GM18867 (cell line): ENCODE results near the gene PDE6B.
"Not testable (repeated sequence)": the region's sequence is repeated elsewhere in the genome, so short reads cannot be mapped to it uniquely, and the experiment has no call there.

Source experiments
- ATAC-seq: cut with Tn5 transposase; IDR thresholded peaks from one replicate; pipeline ENCODE4 v1.9.1; 2021; ENCODE audit warnings: mild to moderate bottlenecking, moderate library complexity; ENCODE audit not compliant: unreplicated experiment

PDE6B gene

DNA sequence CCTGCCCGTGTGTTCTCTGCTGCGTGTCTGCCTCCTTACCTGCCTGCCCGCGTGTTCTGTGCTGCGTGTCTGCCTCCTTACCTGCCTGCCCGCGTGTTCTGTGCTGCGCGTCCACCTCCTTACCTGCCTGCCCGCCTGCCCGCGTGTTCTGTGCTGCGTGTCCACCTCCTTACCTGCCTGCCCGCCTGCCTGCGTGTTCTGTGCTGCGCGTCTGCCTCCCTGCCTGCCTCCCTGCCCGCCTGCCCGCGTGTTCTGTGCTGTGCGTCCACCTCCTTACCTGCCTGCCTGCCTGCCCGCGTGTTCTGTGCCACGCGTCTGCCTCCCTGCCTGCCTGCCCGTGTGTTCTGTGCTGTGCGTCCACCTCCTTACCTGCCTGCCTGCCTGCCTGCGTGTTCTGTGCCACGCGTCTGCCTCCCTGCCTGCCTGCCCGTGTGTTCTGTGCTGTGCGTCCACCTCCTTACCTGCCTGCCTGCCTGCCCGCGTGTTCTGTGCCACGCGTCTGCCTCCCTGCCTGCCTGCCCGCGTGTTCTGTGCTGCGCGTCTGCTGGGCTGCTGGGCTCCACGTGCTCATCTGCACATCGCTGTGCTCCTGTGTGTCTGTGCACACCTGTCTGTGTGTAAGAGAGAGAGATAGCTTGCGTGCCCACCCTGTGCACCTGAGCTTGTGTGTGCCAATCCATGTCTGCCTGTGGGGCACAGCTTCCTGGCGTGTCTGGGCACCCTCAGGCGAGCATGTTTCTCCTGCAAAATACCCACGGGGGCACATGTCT lies 9.9 kb downstream of the PDE6B start:
- ATAC-seq, result not testable (repeated sequence)

DNA sequence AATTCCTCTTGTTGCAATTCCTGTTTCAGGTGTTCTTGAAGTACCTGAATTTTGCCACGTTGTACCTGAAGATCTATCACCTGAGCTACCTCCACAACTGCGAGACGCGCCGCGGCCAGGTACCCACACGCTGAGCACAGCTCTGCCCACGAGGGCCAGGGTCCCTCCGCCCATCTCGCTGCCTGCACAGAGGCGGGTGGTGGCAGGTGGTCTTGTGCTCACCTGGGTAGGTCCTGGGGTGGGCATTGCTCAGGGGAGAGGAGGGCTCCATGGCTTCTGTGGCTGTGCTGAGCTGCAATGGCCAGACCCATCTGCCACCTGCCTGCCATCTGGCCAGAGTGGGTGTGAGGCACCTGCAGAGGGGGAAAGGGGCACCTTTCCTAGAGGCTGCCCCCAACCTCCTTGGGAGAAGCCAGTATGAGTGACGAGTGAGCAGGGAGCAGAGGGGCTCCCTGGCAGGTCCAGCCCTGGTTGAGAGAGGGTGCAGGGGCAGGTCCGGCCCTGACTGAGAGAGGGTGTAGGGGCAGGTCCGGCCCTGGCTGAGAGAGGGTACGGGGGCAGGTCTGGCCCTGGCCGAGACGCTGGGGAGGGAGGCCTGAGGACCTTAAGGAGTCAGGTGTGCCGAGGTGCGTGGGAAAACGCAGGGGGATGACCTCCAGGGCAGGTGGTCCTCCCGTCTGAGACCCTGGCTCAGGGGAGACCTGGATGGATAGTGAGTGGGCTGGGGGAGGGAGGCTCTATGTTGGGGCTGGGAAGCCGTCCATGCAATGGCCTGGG lies 10.7 kb downstream of the PDE6B start:
- ATAC-seq, result no peak

DNA sequence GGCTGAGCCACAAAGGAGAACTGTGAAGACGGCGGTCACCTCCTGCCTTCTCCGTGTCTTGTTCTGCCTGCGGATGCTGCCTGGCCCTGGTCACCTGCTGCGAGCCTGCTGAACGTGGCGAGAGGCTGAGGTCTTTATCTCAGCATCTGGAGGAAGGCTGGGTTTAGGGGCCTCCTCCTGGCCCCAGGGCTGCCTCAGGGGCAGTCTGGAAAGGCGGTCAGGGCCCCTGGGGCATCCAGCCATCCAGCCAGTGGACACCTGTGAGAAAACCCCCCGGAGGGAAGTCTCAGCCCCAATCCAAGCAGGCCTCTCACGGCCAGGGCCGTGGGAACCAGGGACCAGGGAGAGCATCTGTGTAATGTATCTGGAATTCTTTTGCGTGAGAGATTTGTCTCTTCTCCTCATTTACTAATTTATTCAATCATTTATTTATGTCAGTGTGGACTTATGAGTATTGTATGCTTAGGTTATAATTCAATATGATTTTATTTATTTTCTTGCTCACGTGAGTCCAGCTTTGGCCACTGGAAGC lies 11.3 kb downstream of the PDE6B start:
- no peak for ATAC-seq

DNA sequence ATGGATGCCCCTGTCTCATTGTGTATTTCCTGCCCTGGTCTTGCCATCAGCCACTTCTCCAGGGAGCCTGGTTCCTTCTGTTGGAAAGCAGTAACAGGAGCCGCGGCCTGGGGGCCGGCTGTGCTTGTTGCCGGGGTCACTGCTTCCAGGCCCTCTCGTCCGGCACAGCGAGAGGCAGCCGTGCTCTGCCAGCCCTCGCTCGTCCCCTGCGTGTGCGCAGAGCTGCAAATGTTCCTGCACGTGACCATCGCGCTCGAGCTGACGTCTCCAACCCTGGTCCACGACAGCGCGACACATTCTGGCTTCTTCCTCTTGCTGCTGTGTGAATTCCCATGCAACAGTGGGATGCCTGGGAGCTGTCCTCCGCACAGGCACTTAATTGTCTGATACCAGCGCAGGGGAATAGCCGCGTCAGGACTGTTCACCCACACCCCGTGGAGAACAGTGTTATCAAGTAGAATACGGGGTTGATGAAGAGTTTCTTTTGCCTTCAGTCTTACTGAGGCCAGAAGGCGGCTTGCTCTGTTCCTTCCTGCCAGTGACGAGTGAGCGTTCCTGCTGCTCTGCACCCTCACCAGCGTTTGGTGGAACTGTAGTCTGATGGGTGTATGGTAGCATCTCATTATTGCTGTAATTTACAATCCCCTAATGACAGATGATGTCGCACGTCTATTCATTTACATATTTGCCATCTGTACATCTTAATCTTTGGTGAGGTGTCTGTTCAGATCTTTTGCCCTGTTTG lies 12.3 kb downstream of the PDE6B start:
- no peak for ATAC-seq

DNA sequence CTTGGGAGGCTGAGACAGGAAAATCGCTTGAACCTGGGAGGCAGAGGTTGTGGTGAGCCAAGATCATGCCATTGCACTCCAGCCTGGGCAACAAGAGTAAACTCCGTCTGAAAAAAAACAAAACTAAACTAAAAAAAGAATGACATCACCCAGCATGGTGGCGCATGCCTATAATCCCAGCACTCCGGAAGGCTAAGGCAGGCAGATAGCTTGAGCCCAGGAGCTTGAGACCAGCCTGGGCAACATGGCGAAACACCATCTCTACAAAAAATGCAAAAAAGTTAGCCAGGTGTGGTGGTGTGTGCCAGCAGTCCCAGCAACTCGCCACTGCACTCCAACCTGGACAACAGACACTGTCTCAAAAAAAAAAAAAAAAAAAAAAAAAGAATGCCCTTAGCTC lies 17.0 kb downstream of the PDE6B start:
- ATAC-seq, result not testable (repeated sequence)

DNA sequence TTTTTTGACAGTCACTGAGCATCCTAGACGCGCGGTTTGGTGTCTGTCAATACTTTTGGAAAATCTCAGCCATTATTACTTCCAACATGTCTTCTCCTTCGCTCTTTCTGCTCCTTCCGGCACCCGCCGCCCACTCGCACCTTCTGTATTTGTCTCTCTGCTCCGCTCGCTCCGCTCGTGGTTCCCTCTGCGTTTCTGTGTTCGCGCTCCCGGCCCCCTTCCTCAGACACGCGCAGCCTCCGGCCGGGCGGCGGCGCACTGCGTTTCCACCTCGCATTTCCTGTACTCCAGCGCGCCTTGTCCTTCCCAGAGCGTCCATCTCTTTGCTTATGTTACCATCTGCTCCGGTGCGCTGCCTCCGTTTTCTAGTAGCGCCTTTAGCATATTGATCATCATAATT lies 21.1 kb downstream of the PDE6B start:
- no peak for ATAC-seq

DNA sequence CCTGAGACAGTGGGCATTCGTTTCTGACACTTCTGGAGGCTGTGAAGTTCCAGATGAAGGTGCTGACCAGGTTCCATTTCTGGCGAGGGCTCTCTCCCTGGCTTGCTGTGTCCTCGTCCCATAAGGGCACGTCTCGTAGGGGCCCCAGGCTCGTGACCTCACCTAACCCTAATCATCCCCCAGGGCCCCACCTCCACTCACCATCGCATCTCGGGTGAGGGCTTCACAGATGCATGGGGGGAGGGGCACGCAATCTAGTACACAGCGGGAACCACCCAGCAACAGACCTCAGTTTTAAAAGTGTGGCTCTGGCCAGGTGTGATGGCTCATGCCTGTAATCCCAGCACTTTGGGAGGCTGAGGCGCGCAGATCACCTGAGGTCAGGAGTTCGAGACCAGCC lies 22.1 kb downstream of the PDE6B start:
- ATAC-seq, result no peak

DNA sequence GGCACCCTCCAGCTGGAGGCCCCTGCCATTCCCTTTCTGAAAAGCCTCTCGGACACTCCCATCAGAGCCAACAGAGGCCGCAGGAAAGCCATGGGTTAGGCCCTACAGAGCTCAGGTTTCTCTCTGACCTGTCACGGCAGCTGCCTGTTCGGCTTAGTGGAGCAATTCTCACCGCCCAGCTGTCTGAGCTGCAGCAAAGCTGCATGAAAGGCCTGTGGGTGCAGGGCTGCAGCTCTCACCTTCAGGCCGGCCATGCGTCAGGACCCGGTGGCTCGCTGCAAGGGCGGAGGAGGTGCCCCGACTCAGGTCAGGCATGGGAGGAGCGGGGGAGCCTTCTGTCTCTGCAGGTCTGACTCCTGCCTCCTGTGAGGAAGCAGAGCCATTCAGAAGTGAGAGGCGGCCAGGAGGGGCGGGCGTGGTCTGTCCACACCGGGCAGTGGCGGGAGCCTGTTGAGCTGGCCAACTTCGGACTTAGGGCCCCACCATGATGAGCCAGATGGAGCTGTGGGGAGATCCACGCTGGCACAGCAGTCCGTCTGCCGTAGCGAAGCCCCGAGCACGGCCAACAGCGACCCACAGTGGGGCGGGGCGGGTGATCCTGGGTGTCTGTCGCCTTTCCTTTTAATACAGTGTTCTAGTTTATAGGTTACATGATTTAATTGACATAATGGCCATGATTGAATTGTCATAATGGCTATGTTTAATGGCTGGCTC lies 23.4 kb downstream of the PDE6B start:
- no peak for ATAC-seq

DNA sequence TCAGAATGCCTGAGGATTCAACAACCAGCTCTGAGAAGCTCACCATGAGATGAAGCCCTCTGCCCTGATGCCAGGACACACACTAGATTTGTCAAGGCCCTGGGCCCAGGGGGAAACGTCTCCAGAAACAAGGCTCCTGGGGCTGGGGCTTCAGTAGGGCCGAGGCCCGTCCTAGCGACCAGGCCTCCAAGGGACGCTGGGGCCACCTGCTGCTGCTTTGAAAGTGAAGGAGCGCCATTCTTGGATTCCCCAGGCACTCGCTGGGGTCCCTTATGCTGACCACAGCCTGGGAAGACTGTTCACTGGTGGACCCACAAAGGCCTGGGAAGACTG lies 23.9 kb downstream of the PDE6B start:
- ATAC-seq, result no peak

DNA sequence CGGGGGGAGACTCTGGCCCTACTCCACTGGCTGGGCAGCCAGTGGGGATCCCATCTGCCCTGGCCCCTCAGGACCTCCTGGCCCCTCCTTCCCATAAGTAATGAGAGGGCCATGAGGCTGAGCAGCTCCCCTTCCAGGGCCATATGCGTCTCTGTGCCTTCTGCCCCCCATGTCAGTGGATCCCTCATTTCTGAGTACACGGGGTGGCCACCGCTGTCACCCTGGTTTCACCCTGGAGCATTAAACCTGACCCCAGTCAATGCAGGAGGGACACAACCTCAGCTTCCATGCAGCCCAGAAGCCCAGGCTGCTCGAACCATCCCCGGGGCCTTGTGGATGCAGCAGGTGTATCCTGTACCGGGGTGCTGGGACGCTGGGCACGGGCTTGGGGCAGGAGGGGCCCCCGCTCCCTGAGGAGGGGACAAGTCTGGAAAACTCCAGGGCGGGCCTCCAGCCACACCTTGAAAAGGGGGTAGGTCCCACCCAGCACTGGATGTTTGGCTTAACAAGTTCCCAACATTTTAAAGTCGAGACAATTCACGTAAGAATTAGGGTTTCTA lies 24.5 kb downstream of the PDE6B start:
- ATAC-seq, result no peak

DNA sequence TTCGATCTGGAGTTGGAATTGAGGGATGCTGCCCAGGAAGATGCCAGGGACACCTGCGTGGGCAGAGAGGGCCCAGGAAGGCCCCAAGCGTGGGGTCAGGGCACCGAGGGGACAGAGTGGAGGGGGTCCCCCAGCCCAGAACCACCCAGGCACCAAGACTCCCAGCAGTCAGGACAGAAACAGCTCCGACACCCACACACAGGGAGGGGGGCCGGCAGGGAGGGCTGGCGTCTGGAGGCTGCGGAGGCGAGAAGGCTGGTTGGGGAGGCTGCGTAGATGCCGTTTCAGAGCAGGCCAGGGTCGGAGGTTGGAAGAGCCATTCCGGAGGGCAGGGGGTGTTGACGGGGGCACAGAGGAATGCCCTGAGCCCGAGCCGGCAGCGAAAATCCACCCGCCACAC lies 25.1 kb downstream of the PDE6B start:
- no peak for ATAC-seq

DNA sequence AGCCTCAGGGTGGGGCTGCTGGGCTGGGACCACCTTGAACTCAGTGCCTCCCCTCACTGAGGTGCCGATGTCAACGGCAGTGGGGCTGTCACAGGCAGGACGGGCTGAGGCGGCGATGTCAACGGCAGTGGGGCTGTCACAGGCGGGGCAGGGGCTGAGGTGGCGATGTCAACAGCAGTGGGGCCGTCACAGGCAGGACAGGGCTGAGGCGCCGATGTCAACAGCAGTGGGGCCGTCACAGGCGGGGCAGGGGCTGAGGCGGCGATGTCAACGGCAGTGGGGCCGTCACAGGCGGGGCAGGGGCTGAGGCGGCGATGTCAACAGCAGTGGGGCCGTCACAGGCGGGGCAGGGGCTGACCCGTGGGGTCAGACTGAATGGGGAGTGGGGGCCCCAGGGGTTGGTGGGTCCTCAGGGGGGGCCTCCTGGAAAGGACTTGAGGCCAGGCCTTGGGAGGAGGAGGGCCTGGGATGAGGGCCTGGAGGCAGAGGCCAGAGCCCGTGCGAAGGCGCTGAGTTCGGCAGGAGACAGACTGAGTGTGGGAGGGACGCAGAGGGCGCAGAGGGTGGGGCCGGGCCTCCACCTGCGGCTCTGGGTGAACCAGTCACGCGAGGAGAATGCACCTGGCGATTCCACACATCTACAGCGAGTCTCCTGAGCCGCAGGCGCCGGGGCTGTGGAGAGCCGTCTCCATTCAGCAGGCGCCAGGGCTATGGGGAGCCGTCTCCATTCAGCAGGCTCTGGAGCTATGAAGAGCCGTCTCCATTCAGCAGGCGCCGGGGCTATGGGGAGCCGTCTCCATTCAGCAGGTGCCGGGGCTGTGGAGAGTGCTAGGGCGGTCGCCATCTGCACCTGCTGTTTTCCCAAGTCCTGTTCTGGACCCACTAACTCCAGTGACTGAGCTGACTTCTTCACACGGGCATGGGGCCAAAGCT lies 25.8 kb downstream of the PDE6B start:
- no peak for ATAC-seq

DNA sequence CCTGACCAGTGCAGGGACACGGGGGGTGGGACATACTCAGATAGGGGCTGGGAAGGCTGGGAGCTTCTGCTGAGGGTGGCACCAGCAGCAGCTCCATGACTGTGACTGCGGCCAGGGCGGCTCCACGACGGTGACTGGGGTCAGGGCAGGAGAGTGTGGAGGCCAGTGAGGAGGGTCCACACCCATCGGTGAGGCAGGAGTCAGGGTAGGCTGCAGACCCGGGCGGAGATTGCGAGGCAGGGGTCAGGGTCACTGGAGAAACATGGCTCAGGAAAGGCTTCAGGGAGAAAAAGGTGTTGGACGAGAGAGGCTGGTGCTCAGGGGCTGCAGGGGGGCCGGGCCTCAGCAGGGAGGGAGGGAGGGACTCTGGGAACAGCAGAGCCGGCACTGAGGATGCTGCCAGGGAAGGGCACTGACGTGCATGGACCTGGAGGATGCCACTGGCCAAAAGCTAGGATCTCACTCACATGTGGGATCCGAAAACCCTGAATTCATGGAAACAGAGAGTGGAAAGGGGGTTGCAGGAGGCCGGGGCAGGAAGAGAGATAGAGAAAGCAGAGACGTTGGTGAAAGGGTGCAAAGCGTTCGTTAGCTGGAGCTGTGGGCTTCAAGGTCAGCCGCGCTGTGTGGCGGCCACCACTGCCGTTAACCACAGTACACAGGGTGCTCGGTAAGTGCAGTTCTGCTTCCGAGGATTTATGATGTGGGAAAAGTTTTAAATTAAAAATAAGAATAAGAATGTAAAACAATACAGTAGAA lies 26.7 kb downstream of the PDE6B start:
- no peak for ATAC-seq

DNA sequence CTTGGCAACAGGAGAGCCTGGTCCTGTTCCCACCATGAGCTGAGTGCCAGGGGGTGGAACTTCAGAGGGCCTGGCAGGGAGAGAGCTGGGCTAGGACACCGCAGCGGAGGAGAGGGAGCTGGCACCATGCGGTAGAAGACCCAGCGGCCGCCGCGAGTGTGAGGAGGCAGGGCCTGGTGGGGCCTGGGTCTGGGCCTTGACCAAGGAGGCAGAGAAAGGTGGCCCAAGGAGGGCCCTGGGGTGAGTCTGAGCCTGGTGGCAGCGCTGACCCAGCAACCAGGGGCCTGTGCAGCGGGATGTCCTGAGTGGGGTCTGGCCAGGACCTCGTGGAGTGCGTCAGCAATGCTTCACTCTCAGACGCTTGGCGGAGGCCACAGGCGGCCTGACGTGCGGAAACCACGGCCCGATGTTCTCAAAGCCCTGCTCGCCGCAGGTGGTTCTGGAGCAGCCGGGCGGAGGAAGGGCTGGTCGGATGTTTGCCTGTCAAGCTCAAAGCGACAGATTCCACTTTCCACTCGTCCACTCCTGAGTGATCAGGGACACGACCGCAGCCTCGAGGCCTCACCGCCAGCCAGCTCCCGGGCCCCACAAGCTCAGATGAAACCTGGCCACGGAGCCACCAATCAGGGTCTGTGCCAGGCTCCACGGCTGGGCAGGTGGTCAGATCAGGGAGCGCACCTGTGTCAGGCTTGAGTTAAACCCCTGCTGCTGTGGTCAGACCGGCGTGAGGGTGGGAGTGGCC lies 27.9 kb downstream of the PDE6B start:
- no peak for ATAC-seq

DNA sequence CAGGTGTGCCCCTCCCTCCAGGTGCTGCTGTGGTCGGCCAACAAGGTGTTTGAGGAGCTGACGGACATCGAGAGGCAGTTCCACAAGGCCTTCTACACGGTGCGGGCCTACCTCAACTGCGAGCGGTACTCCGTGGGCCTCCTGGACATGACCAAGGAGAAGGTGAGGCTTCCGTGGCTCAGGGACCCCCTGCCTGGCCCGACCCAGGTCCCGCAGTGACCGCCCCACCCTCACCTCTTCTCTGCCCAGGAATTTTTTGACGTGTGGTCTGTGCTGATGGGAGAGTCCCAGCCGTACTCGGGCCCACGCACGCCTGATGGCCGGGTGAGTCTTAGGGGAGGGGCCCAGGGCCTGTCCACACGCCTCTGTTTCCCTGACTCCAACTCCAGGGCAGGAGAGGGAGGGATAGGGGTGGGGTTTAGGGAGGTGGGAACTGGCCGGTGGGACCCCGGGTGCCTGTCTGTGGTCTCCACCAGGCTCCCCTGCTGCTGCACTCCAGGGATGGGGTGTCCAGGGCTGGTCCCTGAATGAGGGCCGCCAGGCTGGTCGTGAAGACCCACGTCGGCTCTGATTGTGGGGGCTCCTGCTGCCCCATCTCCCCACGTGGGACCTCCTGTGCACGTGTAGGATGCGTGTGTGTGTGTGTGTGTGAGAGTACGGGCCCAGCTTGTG lies 28.6 kb downstream of the PDE6B start:
- ATAC-seq, result no peak

DNA sequence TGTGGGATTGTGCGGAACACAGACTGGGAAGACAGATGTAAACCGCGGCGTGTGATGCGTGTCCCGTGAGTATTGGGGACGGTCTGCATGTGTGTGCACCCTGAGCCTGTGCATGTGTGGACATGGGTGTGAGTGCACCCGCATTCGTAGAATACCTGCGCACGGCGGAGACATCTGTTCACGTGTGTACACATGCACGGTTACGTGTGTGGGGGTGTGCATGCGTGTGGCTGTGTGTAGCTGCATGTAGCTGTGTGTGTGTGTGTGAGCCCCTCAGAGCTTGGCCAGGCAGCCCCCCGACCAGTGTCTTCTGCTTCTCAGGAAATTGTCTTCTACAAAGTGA lies 29.1 kb downstream of the PDE6B start:
- ATAC-seq, result no peak

DNA sequence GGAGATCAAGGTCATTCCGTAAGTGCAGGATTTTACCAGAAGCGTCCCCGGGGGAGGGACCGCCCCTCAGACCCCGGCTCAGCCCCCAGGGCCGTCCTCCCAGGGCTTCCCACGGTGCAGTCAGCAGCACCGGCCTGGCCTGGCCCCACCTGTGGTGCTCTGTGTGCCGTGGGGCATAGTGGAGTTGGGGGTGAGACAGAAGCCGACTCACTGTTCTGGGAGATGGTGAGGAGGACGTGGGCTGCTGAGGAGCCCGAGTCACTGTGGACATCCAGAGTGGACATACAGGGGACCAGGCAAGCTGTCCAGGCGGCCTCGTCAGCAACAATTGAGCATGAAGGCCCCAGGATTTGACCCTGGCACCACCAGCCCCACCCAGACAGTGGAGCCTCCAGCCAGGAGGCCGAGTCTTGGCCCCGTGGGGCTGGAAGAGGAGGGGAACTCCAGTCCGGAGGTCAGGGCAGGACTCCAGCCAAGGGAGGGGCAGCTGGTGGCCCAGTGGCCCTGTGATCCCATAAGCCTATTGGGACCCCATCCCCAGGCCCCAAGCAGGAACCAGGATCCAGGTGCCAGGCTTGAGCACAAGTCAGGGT lies 29.6 kb downstream of the PDE6B start:
- ATAC-seq, result no peak
